ENCODE data around the gene XPR1.
A peak's percentile ranks its signal among the peaks of the same experiment; 100 is the strongest.

The XPR1 gene

GRCh38 chr1:180631766-180632325, at the start of gene XPR1:
TSS of gene XPR1 (plus strand) at chr1:180632022. CDS start at chr1:180632202, 180 bp downstream.
- Histone ChIP-seq H3K27me3 (ENCODE audit: insufficient read depth, low read depth, severe bottlenecking) (no peaks in the 10 kb centered on the region), H3K4me3 (ENCODE audit: low read depth, low read length) (peak within 1 kb of the TSS; percentile 66), H3K27ac (peak within 1 kb of the TSS; percentile 84), H3K36me3 (peaks cover 4% of the 10 kb centered on the region; the same call in 1 of the 2 replicates), H3K9me3 (ENCODE audit: severe bottlenecking) (no peaks in the 10 kb centered on the region)
- TF ChIP-seq, protein P1, sequence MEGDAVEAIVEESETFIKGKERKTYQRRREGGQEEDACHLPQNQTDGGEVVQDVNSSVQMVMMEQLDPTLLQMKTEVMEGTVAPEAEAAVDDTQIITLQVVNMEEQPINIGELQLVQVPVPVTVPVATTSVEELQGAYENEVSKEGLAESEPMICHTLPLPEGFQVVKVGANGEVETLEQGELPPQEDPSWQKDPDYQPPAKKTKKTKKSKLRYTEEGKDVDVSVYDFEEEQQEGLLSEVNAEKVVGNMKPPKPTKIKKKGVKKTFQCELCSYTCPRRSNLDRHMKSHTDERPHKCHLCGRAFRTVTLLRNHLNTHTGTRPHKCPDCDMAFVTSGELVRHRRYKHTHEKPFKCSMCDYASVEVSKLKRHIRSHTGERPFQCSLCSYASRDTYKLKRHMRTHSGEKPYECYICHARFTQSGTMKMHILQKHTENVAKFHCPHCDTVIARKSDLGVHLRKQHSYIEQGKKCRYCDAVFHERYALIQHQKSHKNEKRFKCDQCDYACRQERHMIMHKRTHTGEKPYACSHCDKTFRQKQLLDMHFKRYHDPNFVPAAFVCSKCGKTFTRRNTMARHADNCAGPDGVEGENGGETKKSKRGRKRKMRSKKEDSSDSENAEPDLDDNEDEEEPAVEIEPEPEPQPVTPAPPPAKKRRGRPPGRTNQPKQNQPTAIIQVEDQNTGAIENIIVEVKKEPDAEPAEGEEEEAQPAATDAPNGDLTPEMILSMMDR (IDR thresholded peaks at IDR 0.05; ENCODE audit: low read depth, low read length): no peak
- DNase-seq: peak; percentile 100

- no peaks in the 10 kb centered on the region for H3K27me3 ChIP-seq (ENCODE audit: insufficient read depth, low read depth, severe bottlenecking)
- H3K4me3 ChIP-seq (ENCODE audit: low read depth, low read length): no peak overlapping the region
- no peak overlapping the region for H3K27ac ChIP-seq
- TF ChIP-seq, protein P1 (IDR thresholded peaks at IDR 0.05; ENCODE audit: low read depth, low read length): no peak
- peaks cover 5% of the 10 kb centered on the region for H3K9me3 ChIP-seq (ENCODE audit: severe bottlenecking)
- no peak for DNase-seq
- no peaks in the 10 kb centered on the region for H3K36me3 ChIP-seq
Observed at GRCh38 chr1:180584869-180585268, 47.0 kb upstream of the XPR1 start.

DNA sequence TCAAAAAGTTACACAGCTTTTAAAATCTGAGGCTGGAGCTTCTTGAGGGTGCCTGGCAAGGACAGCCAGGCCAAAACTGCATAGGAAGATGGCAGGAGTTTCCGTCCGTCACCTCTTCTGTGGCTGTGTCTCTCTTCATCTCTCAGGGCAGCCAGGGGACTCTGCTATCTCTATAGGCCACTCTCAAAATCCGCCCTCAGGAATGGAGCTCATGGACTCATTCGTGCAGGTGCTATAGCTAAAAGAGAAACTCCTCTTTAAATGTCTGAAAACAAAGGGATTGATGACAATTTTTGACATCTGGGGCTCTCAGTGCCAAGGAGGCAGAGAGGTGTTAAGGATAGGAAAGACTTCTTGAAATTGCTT, 45.8 kb upstream of the XPR1 start:
- H3K27me3 ChIP-seq (ENCODE audit: insufficient read depth, low read depth, severe bottlenecking): no peaks in the 10 kb centered on the region
- H3K9me3 ChIP-seq (ENCODE audit: severe bottlenecking): peaks cover 5% of the 10 kb centered on the region
- TF ChIP-seq, protein P1 (IDR thresholded peaks at IDR 0.05; ENCODE audit: low read depth, low read length): no peak
- no peak overlapping the region for H3K4me3 ChIP-seq (ENCODE audit: low read depth, low read length)
- no peaks in the 10 kb centered on the region for H3K36me3 ChIP-seq
- H3K27ac ChIP-seq: no peak overlapping the region
- DNase-seq: no peak

DNA sequence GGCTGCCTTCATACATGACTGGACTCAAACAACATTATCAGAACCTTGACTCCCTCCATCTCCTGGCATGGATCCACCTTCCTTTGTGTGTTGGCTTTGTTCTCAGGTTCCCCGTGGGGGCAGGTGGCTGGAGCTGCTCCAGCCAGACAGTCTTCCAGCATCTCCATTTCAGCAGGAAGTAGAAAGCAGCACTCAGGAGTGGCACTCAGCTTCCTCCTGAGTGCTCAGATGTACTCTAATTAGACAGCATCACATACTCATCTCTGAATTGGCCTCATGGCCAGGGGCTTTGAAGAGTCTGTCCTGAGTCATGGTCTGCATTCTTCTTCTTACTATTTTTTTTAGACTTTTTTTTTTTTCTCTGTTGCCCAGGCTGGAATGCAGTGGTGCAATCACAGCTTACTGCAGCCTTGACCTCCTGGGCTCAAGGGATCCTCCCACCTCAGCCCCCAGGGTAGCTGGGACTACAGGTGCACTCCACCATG, 45.1 kb upstream of the XPR1 start:
- no peak overlapping the region for H3K27ac ChIP-seq
- H3K36me3 ChIP-seq: no peaks in the 10 kb centered on the region
- TF ChIP-seq, protein P1 (IDR thresholded peaks at IDR 0.05; ENCODE audit: low read depth, low read length): no peak
- no peaks in the 10 kb centered on the region for H3K27me3 ChIP-seq (ENCODE audit: insufficient read depth, low read depth, severe bottlenecking)
- peaks cover 5% of the 10 kb centered on the region for H3K9me3 ChIP-seq (ENCODE audit: severe bottlenecking)
- DNase-seq: no peak
- no peak overlapping the region for H3K4me3 ChIP-seq (ENCODE audit: low read depth, low read length)

GRCh38 chr1:180588121-180588520, 43.7 kb upstream of the XPR1 start:
- Histone ChIP-seq H3K27ac (no peak overlapping the region), H3K4me3 (ENCODE audit: low read depth, low read length) (no peak overlapping the region), H3K9me3 (ENCODE audit: severe bottlenecking) (peaks cover 5% of the 10 kb centered on the region), H3K27me3 (ENCODE audit: insufficient read depth, low read depth, severe bottlenecking) (no peaks in the 10 kb centered on the region), H3K36me3 (no peaks in the 10 kb centered on the region)
- DNase-seq: no peak
- TF ChIP-seq, protein P1 (IDR thresholded peaks at IDR 0.05; ENCODE audit: low read depth, low read length): no peak

GRCh38 chr1:180590889-180591288, 40.9 kb upstream of the XPR1 start:
- TF ChIP-seq, protein P1 (IDR thresholded peaks at IDR 0.05; ENCODE audit: low read depth, low read length): no peak
- Histone ChIP-seq H3K4me3 (ENCODE audit: low read depth, low read length) (no peak overlapping the region), H3K9me3 (ENCODE audit: severe bottlenecking) (peaks cover 5% of the 10 kb centered on the region), H3K27me3 (ENCODE audit: insufficient read depth, low read depth, severe bottlenecking) (no peaks in the 10 kb centered on the region), H3K27ac (no peak overlapping the region), H3K36me3 (no peaks in the 10 kb centered on the region)
- DNase-seq: no peak
